SKM-1 (cell line): Measurements from ENCODE around the gene PRDX6.
"Not testable (repeated sequence)": the region's sequence is repeated elsewhere in the genome, so short reads cannot be mapped to it uniquely, and the experiment has no call there.

Experiments used
- DNase-seq: peaks from one replicate; lab custom pipeline; 2025; ENCODE audit not compliant: unreplicated experiment; lab: John Stamatoyannopoulos, UW

PRDX6 gene, protein sequence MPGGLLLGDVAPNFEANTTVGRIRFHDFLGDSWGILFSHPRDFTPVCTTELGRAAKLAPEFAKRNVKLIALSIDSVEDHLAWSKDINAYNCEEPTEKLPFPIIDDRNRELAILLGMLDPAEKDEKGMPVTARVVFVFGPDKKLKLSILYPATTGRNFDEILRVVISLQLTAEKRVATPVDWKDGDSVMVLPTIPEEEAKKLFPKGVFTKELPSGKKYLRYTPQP

DNA sequence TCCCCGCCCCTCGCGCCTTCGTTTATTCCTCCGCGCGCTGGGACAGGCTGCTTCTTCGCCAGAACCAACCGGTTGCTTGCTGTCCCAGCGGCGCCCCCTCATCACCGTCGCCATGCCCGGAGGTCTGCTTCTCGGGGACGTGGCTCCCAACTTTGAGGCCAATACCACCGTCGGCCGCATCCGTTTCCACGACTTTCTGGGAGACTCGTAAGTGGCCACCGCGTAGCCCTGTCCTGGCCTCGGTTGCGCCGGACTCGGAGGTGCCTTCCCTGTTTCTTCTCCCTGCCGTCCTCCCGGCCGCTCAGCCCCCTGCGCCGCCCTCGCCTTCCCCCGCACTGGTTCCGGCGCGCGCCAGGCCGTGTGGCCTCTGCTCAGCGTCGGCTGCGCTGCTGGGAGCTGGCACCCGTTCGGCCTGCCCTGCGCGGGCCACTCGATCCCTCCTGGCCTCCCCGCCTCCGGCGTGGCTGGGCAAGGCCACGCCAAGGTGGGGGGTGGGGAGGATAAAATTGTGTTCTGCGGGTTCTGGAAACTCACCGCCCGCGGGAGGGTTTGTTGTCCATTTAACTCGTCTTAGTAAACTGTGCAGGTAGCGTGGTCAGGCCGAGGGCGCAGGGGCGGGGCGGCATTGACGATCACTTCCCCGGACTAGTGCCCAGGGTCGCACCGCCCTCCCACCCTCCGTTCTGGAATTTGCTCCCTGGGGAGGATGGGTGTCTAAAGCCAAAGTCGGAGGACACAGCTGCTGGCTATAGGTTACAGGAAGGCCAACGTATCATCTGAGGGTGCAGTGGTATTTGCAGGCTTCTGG lies at the start of gene PRDX6:
PRDX6 (plus strand) TSS at position 50 of the 808 bp plus-strand sequence; CDS start at position 113, 63 bp downstream.
- peak; percentile 91 for DNase-seq

DNA sequence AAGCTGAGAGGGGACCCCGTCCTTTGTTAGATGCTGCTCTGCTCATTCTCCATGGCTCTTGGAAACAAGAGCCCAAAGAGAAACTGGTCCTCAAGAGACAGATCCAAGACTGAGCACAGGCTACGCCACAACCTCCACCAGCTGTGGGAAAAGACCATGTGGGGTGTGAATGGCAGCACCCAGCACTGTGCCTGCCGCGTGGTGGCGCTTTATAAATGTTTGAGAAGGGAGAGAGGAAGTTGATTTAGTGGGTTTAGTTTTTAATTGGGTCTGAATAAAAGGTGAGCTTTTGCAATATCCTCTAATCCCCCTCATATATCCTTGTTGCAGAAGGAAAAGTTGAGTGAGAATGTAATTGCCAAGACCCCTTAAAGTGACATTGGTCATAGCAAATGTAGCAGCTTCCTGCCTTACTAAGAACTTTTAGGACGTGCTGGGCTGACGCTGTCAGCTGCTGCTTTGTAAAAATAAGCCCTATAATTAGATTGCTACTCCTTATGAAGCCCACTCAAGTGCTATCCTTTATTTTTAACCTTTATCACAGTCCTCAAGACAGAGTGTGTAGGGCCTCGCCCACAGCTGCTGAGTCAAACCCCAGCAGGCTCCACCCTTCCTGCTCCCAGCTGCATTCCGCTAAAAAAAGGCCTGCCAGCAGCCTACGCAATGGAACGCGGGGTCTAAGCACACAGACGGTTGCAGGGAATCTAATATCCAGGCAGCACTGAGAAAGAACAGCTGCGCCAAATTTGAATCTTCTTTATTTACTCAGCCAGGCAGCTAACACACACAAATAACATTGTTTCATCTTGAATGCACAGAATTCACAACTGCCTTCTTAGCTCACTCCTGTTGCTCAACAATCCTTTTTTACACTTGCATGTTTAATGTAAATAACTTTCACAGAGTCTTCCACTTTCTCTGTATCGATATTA lies 47.4 kb upstream of the PRDX6 start:
- DNase-seq: no peak

GRCh38 chr1:173430677-173431303 lies 46.3 kb upstream of the PRDX6 start:
- no peak for DNase-seq

DNA sequence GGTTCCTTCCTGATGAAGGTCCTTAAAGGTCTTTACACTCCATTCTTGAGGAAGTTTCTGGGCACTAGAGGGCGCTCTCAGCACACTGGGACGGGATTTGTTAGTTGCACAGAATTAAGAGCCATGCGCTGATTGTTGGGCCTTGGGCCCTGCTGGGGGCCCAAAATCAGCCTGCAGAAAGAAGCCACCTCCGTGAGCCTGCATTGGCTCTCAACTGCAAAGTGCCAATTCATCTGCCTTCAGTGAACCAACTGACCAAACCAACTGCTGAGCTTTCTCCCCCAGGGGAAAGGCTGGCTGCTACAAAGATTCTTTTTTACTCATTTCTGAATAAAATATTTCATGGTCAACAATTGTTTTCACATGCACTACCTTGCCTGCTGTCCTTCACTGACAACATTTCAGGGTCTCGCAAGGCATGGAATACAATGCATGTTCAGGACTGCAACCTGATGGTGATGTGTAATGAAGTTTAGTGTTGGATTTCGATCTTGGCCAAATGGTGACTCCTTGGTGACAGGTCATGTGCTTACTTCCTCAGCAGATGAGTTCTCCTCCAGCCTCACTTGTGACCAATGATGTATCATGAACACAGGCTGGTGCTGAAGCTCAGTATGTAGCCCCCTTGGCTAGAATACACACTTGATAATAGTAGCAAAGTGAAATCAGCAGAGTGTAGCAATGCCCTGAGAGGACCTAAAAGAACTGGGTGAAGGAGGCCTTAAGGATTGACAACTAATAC lies 45.7 kb upstream of the PRDX6 start:
- peak; percentile 65 for DNase-seq

DNA sequence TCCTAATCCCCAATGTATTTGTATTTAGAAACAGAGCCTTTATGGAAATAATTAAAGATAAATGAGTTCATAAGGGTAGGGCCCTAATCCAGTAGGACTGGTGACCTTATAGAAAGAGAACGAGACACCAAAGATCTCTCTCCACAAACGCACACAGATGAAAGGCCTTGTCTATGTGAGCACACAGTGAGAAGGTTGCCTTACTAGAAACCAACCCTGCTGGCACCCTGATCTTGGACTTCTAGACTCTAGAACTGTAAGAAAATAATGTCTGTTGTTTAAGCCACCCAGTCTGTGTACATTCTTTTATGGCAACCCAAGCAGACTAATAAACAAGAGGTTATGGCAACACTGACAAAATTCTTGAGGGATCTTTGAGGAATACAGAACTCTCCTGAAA lies 44.8 kb upstream of the PRDX6 start:
- DNase-seq: no peak

DNA sequence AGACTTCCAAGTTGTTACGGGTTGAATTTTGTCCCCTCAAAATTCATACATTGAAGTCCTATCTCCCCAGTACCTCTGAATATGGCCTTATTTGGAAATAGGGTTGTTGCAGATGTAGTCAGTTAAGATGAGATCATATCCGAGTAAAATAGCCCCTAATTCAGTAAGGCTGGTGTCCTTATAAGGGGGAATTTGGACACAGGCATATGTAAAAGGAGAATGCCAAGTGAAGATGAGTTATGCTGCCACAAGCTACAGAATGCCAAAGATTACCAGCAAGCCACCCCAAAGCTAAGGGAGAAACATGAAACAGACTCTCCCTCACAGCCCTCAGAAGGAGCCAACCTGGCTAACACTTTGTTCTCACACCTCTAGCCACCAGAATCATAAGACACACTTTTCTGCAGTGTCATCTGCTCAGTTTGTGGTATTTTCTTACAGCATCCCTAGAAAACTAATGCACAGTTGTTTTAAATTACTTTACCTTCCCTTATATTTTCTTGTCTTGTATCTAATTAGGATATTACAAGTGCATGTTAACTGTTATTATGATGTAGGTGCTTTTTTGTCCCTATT lies 43.3 kb upstream of the PRDX6 start:
- no peak for DNase-seq

- DNase-seq: no peak
These were observed 40.2 kb upstream of the PRDX6 start for GRCh38 chr1:173436841-173437428.

DNA sequence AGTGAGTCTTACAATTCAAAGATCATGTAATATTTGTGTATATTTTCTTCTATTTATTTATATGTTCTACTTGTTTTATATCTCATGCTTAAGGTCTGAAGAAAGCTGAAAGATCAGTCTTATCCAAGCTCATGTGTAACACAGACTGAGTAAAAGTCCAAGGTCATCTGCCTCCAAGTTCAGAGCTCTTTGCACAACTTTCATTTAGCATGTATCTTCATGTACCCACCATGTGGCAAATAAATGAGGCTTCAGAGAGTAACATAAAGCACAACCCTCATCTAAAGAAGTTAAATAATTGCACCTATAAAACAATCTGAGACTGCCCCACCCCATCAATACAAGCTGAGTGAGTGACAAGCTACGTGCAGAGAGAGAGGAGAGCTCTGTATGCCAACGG lies 38.5 kb upstream of the PRDX6 start:
- DNase-seq: no peak

DNA sequence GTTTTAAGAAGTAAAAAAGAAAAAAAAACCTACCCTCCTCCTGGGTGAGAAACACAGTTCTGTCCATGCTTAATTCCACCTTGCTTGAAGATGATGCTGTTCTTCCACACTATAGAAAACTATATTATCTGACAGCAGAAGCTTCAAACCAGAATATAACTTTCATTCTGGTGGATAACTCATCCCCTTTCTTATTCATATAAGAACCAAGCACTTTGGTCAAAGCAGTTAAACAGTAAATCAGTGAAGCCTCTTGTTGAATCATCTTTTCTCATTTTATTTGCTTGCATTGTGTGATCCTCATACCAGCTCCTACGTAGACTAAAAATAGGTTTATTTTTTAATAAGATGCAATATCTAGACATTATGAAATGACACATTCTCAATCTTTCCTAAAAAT lies 36.7 kb upstream of the PRDX6 start:
- no peak for DNase-seq

- DNase-seq: no peak
These were observed 32.4 kb upstream of the PRDX6 start for GRCh38 chr1:173444757-173445156.

DNA sequence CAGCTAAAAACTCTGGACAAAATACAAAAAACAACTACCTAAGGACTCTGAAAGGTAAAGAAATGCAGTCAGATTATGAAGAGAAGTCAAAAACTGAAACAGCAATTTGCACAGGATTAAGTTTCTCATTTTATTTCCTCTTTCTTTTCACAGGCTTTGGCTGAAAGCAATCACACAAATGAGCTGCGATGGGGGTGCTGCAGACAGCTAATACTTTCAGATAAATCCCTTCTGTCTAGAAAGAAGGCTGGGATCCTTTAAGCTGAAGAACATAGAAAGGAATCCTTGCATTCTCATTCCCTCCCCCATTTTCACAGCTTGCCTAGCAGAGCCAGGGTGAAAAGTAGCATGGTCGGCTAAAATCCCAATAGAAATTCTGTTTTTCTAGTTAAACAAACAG lies 32.0 kb upstream of the PRDX6 start:
- no peak for DNase-seq

DNA sequence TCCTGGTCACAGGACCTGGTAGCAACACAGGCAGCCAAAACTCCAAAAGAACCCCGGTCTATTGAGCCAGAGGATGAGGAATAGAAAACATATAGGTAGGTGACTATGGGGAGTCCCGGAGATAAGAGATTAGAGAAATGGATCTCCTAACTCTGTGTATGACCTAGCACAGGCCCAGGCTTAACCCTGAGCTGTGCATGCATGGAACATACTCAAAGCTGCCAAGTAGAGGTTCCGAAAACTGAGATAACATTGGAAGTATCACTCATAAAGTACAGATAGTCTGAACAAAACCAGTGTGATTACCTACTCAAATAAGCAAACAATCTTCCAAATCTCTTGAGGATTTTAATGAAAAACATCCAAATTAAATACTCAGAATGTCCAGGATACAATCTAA lies 31.5 kb upstream of the PRDX6 start:
- no peak for DNase-seq

- DNase-seq: no peak
These were observed 29.9 kb upstream of the PRDX6 start for GRCh38 chr1:173447224-173447623.

DNA sequence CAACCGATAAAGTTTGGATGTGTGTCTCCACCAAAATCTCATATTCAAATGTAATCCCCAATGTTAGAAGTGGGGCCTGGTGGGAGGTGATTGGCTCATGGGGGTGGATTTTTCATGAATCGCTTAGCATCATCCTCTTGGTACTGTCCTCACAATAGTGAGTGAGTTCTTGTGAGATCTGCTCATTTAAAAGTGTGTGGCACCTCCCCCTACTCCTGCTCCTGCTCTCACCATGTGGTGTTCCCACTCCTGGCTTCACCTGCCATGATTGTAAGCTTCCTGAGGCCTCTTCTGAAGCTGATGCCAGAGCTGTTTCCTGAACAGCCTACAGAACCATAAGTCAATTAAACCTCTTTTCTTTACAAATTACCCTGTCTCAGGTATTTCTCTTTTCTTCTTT lies 28.2 kb upstream of the PRDX6 start:
- DNase-seq: no peak

DNA sequence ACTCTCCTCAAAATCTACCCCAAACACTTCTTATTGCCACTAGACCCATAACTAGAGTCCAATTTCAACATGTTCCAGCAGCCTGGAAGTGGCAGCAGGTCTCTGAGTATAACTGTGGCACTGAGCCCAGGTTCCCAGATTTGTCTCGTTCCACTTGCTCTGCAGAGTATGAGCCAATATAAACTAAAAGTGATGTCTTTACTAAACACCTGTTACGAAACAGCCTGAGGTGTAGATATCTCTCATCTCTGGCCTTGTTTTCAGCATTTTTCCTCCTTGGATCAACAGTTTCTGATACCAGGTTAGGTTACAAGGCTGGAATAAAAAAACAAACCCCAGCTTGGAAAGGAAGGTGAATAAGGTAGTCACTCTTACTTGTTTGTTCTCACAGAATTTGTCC lies 25.2 kb upstream of the PRDX6 start:
- no peak for DNase-seq

GRCh38 chr1:173453982-173454381 lies 23.2 kb upstream of the PRDX6 start:
- DNase-seq: no peak

GRCh38 chr1:173454966-173455524 lies 22.1 kb upstream of the PRDX6 start:
- no peak for DNase-seq

DNA sequence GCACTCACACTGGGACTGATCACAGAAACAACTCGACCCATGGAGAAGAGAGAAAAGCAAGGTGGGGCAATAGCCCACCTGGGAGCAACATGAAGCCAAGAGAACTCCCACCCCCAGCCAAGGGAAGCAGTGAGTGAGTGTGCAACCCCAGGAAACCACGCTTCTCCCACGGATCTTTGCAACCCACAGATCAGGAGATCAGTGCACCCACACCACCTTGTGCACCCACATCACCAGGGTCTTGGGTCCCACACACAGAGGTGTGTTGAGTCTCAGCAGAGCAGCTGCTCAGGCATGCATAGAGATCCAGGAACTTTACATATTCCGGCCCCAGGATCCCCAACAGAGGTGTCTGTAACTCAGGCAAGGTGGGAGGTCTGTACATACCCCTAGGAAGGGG lies 17.2 kb upstream of the PRDX6 start:
- no peak for DNase-seq

GRCh38 chr1:173462666-173463065 lies 14.5 kb upstream of the PRDX6 start:
- not testable (repeated sequence) for DNase-seq
